Nephron (organoid): ENCODE measurements around the gene FXYD3.

Source experiments
- H3K27ac Mint-ChIP-seq, 3 experiments: 2 replicates each; pipeline ENCODE4 v1.8.0; 2020; ENCODE audit warnings: mixed read lengths in 3 of 3, mild to moderate bottlenecking in 2 of 3, moderate library complexity in 1 of 3
- H3K27me3 Mint-ChIP-seq: 2 replicates; pipeline ENCODE4 v1.8.0; 2021; ENCODE audit warnings: low read depth, mild to moderate bottlenecking, moderate library complexity, mixed read lengths
- H3K36me3 Mint-ChIP-seq: 2 replicates; pipeline ENCODE4 v1.8.0; 2020; ENCODE audit warnings: low read depth, mixed read lengths
- H3K4me1 Mint-ChIP-seq: 2 replicates; pipeline ENCODE4 v1.8.0; 2020; ENCODE audit warnings: mixed read lengths
- H3K4me3 Mint-ChIP-seq, 3 experiments: 2 replicates each; pipeline ENCODE4 v1.8.0; 2020; ENCODE audit warnings: mild to moderate bottlenecking in 3 of 3, mixed read lengths in 3 of 3, moderate library complexity in 2 of 3
- H3K9me3 Mint-ChIP-seq: 2 replicates; pipeline ENCODE4 v1.8.0; 2020; ENCODE audit warnings: mixed read lengths
- CTCF ChIP-seq, 3 experiments: fragments of 200-600 bp; sonication (generic); IDR thresholded peaks; one replicate each; pipeline ENCODE4 v1.5.0; 2021; ENCODE audit warnings: antibody characterized with exemption in 3 of 3; ENCODE audit not compliant: unreplicated experiment in 3 of 3

FXYD3 gene

GRCh38 chr19:35169221-35169995, 53.8 kb downstream of the FXYD3 start:
- peaks cover 13% of the 10 kb centered on the region for H3K36me3 Mint-ChIP-seq
- no peaks in the 10 kb centered on the region for H3K27me3 Mint-ChIP-seq

GRCh38 chr19:35170359-35171061, 54.9 kb downstream of the FXYD3 start:
- Mint-ChIP-seq H3K36me3 (peaks cover 12% of the 10 kb centered on the region), H3K4me3 (no peak overlapping the region), H3K27me3 (no peaks in the 10 kb centered on the region), H3K27ac (no peak overlapping the region), H3K4me1 (no peaks in the 10 kb centered on the region), H3K9me3 (peaks cover 9% of the 10 kb centered on the region)
- TF ChIP-seq CTCF (IDR thresholded peaks at IDR 0.05; ENCODE audit: unreplicated experiment in 3 of 3) = no peak

More at GRCh38 chr19:35169221-35169995, 53.8 kb downstream of the FXYD3 start:
- TF ChIP-seq CTCF (IDR thresholded peaks at IDR 0.05; ENCODE audit: unreplicated experiment in 3 of 3) = no peak
- Mint-ChIP-seq H3K9me3 (peaks cover 13% of the 10 kb centered on the region), H3K4me1 (no peaks in the 10 kb centered on the region), H3K4me3 (no peak overlapping the region), H3K27ac (no peak overlapping the region)

- Mint-ChIP-seq H3K36me3 (no peaks in the 10 kb centered on the region), H3K9me3 (no peaks in the 10 kb centered on the region), H3K4me3 (no peak overlapping the region), H3K27ac (no peak overlapping the region), H3K4me1 (peaks cover 6% of the 10 kb centered on the region), H3K27me3 (peaks cover 4% of the 10 kb centered on the region)
- TF ChIP-seq CTCF (IDR thresholded peaks at IDR 0.05; ENCODE audit: unreplicated experiment in 3 of 3) = no peak
Measured at GRCh38 chr19:35171730-35172129, 56.1 kb downstream of the FXYD3 start.
